Natural killer cell (primary cell): ENCODE results near the gene CDK13. TPM values are rescaled to one million over a fixed set of nuclear protein-coding genes. Genes with fewer than 3 reads are reported as not detected.
"Not testable (repeated sequence)": the region's sequence is repeated elsewhere in the genome, so short reads cannot be mapped to it uniquely, and the experiment has no call there.

ENCODE experiments used
- ATAC-seq, 3 donors: fragments of 150-1000 bp in 2 of 3; fragments of 200-7000 bp in 1 of 3; cut with Tn5 transposase; 1 replicate in 1 of 3; 2 replicates in 2 of 3; pipeline ENCODE4 v1.10.0; 2021; ENCODE audit warnings: mild to moderate bottlenecking in 2 of 3, moderate library complexity in 2 of 3
- DNase-seq, 2 donors: peaks; one replicate each; pipeline versions ENCODE4 v3.0.0 to v3.0.0-alpha.2; 2013 to 2021; ENCODE audit warnings: mixed read lengths in 1 of 2
- H3K27ac ChIP-seq: one replicate; pipeline ENCODE4 v1.5.1; 2013; ENCODE audit warnings: mild to moderate bottlenecking, low read length
- H3K27me3 ChIP-seq: one replicate; pipeline ENCODE4 v1.6.1; 2013; ENCODE audit warnings: low read length; ENCODE audit not compliant: control insufficient read depth, insufficient read depth
- H3K36me3 ChIP-seq: one replicate; pipeline ENCODE4 v1.6.1; 2013; ENCODE audit warnings: low read length; ENCODE audit not compliant: control insufficient read depth, insufficient read depth
- H3K4me1 ChIP-seq: one replicate; pipeline ENCODE4 v1.6.1; 2013; ENCODE audit warnings: low read length; ENCODE audit not compliant: control insufficient read depth, insufficient read depth
- H3K4me3 ChIP-seq: one replicate; pipeline ENCODE4 v1.5.1; 2013; ENCODE audit warnings: low read length
- H3K9me3 ChIP-seq: one replicate; pipeline ENCODE4 v1.6.1; 2013; ENCODE audit warnings: low read length; ENCODE audit not compliant: control insufficient read depth, insufficient read depth
- H3K27ac Mint-ChIP-seq, 2 donors: one replicate each; pipeline ENCODE4 v1.8.0; 2022; ENCODE audit warnings: mild to moderate bottlenecking in 2 of 2, mixed read lengths in 2 of 2, moderate library complexity in 1 of 2
- H3K27me3 Mint-ChIP-seq, 2 donors: one replicate each; pipeline ENCODE4 v1.8.0; 2022; ENCODE audit warnings: low read depth in 2 of 2, mixed read lengths in 2 of 2
- H3K36me3 Mint-ChIP-seq: one replicate; pipeline ENCODE4 v1.8.0; 2022; ENCODE audit warnings: mixed read lengths
- H3K4me1 Mint-ChIP-seq, 2 donors: one replicate each; pipeline ENCODE4 v1.8.0; 2022; ENCODE audit warnings: mixed read lengths in 2 of 2
- H3K4me3 Mint-ChIP-seq: one replicate; pipeline ENCODE4 v1.8.0; 2022; ENCODE audit warnings: mild to moderate bottlenecking, moderate library complexity, mixed read lengths
- H3K9me3 Mint-ChIP-seq, 2 donors: one replicate each; pipeline ENCODE4 v1.8.0; 2022; ENCODE audit warnings: mixed read lengths in 2 of 2
- WGBS: methylation state at CpG from one replicate; pipeline ENCODE4 v1.1.7; 2013; ENCODE audit warnings: missing lambda C conversion rate; ENCODE audit not compliant: insufficient coverage; 5-methylcytosine and 5-hydroxymethylcytosine counted together
- intact Hi-C: fragments of 100-400 bp; cut with micrococcal nuclease; formaldehyde crosslinking; loops from one replicate; pipeline ENCODE4 v1.14.2; 2022
- total RNA-seq, 4 donors: library from RNA; stranded (reverse); fragments of 120-200 nt in 1 of 4; gene quantifications; one replicate each; pipeline versions ENCODE4 v1.2.3 to v1.2.4, GENCODE V29; 2013 to 2022
- TF ChIP-seq, protein P1 (sequence below): fragments of 200-600 bp; IDR thresholded peaks from one replicate; pipeline ENCODE4 v1.8.0; 2022; ENCODE audit warnings: antibody characterized with exemption

CDK13 gene
- total RNA-seq, 3 donors from 2014 or later (not counting 1 experiment from before 2014, with no cell fraction given) = 149 to 179 (median 163) TPM

GRCh38 chr7:40137563-40137962 is 187.5 kb downstream of the CDK13 start:
- H3K9me3 Mint-ChIP-seq = no peaks in the 10 kb centered on the region
- DNase-seq (no peak), ATAC-seq (no peak)
- Histone ChIP-seq H3K4me3 (no peak overlapping the region), H3K27me3 (peaks cover 5% of the 10 kb centered on the region), H3K27ac (no peak overlapping the region), H3K36me3 (no peaks in the 10 kb centered on the region), H3K9me3 (no peaks in the 10 kb centered on the region), H3K4me1 (peaks cover 6% of the 10 kb centered on the region)
- H3K4me1 Mint-ChIP-seq = peaks cover 6 to 13% of the 10 kb centered on the region in 2 donors
- peaks cover 19% of the 10 kb centered on the region in 2 donors for H3K27me3 Mint-ChIP-seq
- WGBS = 88% methylated on average over 1 of the region's 2 CpGs
- H3K4me3 Mint-ChIP-seq = peak overlapping the region; percentile 62
- intact Hi-C loops = no loop called here
- no peak overlapping the region for H3K27ac Mint-ChIP-seq
- TF ChIP-seq, protein P1, sequence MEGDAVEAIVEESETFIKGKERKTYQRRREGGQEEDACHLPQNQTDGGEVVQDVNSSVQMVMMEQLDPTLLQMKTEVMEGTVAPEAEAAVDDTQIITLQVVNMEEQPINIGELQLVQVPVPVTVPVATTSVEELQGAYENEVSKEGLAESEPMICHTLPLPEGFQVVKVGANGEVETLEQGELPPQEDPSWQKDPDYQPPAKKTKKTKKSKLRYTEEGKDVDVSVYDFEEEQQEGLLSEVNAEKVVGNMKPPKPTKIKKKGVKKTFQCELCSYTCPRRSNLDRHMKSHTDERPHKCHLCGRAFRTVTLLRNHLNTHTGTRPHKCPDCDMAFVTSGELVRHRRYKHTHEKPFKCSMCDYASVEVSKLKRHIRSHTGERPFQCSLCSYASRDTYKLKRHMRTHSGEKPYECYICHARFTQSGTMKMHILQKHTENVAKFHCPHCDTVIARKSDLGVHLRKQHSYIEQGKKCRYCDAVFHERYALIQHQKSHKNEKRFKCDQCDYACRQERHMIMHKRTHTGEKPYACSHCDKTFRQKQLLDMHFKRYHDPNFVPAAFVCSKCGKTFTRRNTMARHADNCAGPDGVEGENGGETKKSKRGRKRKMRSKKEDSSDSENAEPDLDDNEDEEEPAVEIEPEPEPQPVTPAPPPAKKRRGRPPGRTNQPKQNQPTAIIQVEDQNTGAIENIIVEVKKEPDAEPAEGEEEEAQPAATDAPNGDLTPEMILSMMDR = no peak
- no peaks in the 10 kb centered on the region for H3K36me3 Mint-ChIP-seq

GRCh38 chr7:40138973-40139372 is 188.9 kb downstream of the CDK13 start:
- no peak overlapping the region for H3K27ac ChIP-seq
- H3K36me3 Mint-ChIP-seq = no peaks in the 10 kb centered on the region
- H3K27me3 Mint-ChIP-seq = peaks cover 23 to 28% of the 10 kb centered on the region in 2 donors
- no peaks in the 10 kb centered on the region for H3K4me1 Mint-ChIP-seq
- no peak overlapping the region for H3K4me3 ChIP-seq
- ATAC-seq = no peak
- H3K9me3 Mint-ChIP-seq = no peaks in the 10 kb centered on the region
- intact Hi-C loops = no loop called here
- no peak for DNase-seq
- TF ChIP-seq, protein P1 = no peak
- peaks cover 6% of the 10 kb centered on the region for H3K4me1 ChIP-seq
- H3K4me3 Mint-ChIP-seq = no peak overlapping the region
- 78% methylated on average over 3 of the region's 5 CpGs for WGBS
- no peaks in the 10 kb centered on the region for H3K36me3 ChIP-seq
- H3K27ac Mint-ChIP-seq = no peak overlapping the region
- H3K27me3 ChIP-seq = peaks cover 5% of the 10 kb centered on the region
- H3K9me3 ChIP-seq = no peaks in the 10 kb centered on the region

DNA sequence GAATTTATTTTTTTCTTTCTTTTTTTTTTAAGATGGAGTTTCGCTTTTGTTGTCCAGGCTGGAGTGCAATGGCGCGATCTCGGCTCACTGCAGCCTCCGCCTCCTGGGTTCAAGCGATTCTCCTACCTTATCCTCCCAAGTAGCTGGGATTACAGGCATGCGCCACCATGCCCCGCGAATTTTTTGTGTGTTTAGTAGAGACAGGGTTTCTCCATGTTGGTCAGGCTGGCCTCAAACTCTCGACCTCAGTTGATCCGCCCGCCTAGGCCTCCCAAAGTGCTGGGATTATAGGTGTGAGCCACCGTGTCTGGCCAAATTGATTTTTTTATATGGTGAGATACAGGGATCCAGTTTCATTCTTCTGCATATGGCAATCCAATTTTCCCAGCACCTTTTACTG is 189.8 kb downstream of the CDK13 start:
- H3K9me3 Mint-ChIP-seq, H3K4me3 ChIP-seq, H3K4me3 Mint-ChIP-seq, H3K36me3 ChIP-seq, ATAC-seq, H3K27ac Mint-ChIP-seq, DNase-seq, H3K9me3 ChIP-seq, H3K4me1 ChIP-seq, H3K36me3 Mint-ChIP-seq, H3K27ac ChIP-seq, intact Hi-C loops, H3K27me3 ChIP-seq, H3K4me1 Mint-ChIP-seq: not testable (repeated sequence)
- peaks cover 27 to 34% of the 10 kb centered on the region in 2 donors for H3K27me3 Mint-ChIP-seq
- 93% methylated on average over 7 of the region's 13 CpGs for WGBS

- H3K27me3 ChIP-seq, DNase-seq, H3K4me1 Mint-ChIP-seq, H3K36me3 ChIP-seq, H3K9me3 Mint-ChIP-seq, ATAC-seq, H3K4me3 ChIP-seq, H3K4me1 ChIP-seq, H3K9me3 ChIP-seq, H3K4me3 Mint-ChIP-seq, intact Hi-C loops, H3K27ac Mint-ChIP-seq, H3K27ac ChIP-seq, H3K36me3 Mint-ChIP-seq: not testable (repeated sequence)
- H3K27me3 Mint-ChIP-seq = peaks cover 26 to 41% of the 10 kb centered on the region in 2 donors
- WGBS = 79% methylated on average over 5 of the region's 5 CpGs
Measured at GRCh38 chr7:40141916-40142315, 191.9 kb downstream of the CDK13 start.

GRCh38 chr7:40145596-40146130 is 195.6 kb downstream of the CDK13 start:
- H3K4me1 Mint-ChIP-seq, H3K4me3 ChIP-seq, H3K36me3 Mint-ChIP-seq, ATAC-seq, H3K9me3 Mint-ChIP-seq, H3K4me3 Mint-ChIP-seq, DNase-seq, H3K27me3 ChIP-seq, H3K27ac ChIP-seq, intact Hi-C loops, H3K27ac Mint-ChIP-seq, H3K36me3 ChIP-seq, H3K9me3 ChIP-seq, H3K4me1 ChIP-seq: not testable (repeated sequence)
- peaks cover 20 to 29% of the 10 kb centered on the region in 2 donors for H3K27me3 Mint-ChIP-seq
- WGBS = 87% methylated on average over 2 of the region's 3 CpGs
